Esophagus muscularis mucosa (tissue), 4 donors: Measurements from ENCODE around the gene ZNF804B.

Experiments used
- EP300 ChIP-seq: sonication (generic); formaldehyde crosslinking; IDR thresholded peaks from one replicate; pipeline ENCODE4 v1.6.1; 2017; ENCODE audit warnings: antibody characterized with exemption
- POLR2A ChIP-seq: fragments of 450-650 bp; IDR thresholded peaks from one replicate; pipeline ENCODE4 v1.6.1; 2017; ENCODE audit warnings: antibody characterized with exemption, moderate library complexity, mild to moderate bottlenecking, low read depth
- POLR2AphosphoS5 ChIP-seq, 2 donors: sonication (generic); formaldehyde crosslinking; IDR thresholded peaks; one replicate each; pipeline ENCODE4 v1.6.1; 2017; ENCODE audit warnings: antibody characterized with exemption in 2 of 2
- TF ChIP-seq, protein P1 (sequence below), 3 experiments: fragments of 200-600 bp in 2 of 3; fragments of 450-650 bp in 1 of 3; sonication (generic) in 2 of 3; IDR thresholded peaks; one replicate each; pipeline ENCODE4 v1.5.1; 2017 to 2019; ENCODE audit warnings: antibody characterized with exemption in 3 of 3, mild to moderate bottlenecking in 2 of 3, moderate library complexity in 1 of 3

DNA sequence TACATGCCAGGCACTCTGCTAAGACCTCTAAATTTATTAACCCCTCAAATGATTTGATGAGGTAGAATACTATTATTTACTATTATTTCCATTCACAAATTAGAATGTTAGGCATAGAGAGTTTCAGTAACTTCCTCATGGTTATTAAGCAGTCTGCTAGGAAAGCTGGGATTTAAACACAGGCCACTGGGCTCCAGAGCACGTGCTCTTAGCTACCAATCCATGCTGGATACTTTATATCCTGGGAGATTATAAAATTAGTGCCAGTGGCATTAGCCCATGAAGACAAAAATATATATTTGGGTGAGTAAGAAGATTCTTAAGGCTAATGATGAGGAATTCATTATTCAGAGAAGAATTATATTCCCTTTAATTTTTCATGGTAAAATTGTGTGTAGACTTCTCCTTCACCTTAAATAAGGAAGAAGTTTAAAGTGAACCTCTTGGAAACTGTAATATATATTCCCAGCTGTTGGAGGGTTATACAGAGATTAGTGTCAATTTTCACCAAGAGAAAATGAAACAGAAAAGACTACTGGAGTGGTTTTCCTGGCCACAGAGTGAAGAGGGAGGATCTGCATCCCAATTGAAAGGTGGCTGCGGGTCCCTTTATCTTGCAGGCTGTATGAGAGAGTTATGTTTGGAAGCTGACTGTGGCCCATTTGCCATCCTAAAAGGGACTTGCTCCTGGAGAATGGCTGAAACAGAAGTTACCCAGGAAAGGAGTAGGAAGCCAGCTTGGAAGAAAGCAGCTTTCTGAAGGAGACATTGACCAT is 370.3 kb downstream of the ZNF804B start:
- TF ChIP-seq, protein P1, sequence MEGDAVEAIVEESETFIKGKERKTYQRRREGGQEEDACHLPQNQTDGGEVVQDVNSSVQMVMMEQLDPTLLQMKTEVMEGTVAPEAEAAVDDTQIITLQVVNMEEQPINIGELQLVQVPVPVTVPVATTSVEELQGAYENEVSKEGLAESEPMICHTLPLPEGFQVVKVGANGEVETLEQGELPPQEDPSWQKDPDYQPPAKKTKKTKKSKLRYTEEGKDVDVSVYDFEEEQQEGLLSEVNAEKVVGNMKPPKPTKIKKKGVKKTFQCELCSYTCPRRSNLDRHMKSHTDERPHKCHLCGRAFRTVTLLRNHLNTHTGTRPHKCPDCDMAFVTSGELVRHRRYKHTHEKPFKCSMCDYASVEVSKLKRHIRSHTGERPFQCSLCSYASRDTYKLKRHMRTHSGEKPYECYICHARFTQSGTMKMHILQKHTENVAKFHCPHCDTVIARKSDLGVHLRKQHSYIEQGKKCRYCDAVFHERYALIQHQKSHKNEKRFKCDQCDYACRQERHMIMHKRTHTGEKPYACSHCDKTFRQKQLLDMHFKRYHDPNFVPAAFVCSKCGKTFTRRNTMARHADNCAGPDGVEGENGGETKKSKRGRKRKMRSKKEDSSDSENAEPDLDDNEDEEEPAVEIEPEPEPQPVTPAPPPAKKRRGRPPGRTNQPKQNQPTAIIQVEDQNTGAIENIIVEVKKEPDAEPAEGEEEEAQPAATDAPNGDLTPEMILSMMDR (IDR thresholded peaks at IDR 0.05): no peak
- TF ChIP-seq EP300: no peak
- no peak for TF ChIP-seq POLR2A
- no peak for TF ChIP-seq POLR2AphosphoS5 (IDR thresholded peaks at IDR 0.05)
